CD4-positive, alpha-beta T cell treated with Interleukin-17A for 4 hours (primary cell): ENCODE data around the gene ADGRB3.
"Not testable (repeated sequence)": the region's sequence is repeated elsewhere in the genome, so short reads cannot be mapped to it uniquely, and the experiment has no call there.

Source experiments
- DNase-seq: peaks from one replicate; pipeline ENCODE4 v3.0.0-alpha.2; 2020; ENCODE audit warnings: mixed read lengths

ADGRB3 gene

DNA sequence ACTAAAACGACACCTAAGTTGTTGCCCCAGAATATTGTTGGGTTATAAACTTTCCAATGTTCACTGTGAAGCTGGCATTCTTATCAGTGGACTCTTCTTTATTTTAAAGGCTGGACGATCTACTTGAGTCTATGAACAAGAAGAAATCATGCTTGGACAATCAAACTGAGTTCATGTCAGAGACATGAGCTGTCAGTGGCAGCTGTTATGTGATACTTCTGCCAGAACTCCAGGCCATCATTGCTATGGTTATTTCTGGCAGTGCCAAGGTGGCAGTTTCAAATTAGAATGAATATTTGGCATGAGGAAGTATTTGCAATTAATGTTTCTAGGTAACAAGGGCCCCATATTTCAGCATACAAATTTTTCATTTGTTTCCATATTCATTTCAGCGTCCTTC is 744.4 kb downstream of the ADGRB3 start:
- no peak for DNase-seq

DNA sequence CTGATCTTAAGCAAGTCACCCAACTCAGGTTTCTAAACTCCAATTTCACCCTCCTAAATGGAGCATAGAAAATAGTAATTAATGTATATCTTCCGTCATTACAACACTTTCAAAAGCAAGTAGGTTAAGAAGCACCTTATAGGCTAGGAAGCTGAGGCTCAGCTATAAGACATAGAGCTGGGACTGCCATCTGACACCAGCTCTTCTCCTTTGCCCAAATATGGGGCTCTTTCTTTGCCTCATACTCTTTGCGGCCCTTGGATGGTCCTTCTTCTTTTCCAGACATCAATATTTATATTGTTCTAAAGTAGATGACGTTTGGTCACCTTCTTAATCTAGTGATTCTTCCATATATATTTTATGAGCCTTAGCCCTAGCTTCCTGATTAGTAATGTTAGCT is 748.5 kb downstream of the ADGRB3 start:
- DNase-seq, result no peak

DNA sequence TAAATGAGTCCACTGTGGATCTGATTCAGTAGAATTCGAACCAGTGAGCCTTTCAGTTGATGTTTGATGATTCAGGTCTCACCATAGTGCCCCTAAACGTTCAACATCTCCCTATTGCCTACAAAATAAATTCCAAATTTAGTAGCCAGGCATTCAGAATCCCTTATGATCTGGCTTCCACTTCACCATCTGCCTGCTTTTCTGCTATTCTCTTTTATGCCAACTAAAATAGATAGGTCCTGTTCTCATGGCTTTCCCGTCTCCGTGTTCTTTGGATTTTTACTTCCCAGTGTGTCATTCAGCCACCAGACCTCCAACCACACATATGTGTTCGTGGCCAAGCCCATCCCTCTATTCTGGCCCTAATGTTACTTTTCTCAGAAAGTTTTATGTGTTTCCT is 751.3 kb downstream of the ADGRB3 start:
- no peak for DNase-seq

DNA sequence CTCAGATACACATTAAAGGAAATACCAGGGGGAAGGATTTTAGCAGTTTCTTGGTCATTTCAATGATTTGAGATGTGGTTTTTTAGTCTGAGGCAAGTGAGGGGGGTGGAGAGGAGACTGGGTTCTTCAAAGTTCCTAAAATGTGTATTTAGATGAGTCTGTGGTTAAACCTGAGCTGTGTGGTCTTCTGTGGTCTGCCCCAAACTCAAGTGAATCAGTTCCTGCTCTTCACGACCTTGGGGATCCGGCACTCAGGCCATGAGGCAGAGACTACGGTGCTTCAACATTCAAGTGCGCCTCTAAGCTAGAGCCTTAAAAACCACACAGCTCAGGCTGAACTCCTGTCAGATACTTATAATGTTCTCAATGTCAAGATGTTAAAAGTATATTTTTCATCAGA is 755.0 kb downstream of the ADGRB3 start:
- peak; percentile 2 for DNase-seq

DNA sequence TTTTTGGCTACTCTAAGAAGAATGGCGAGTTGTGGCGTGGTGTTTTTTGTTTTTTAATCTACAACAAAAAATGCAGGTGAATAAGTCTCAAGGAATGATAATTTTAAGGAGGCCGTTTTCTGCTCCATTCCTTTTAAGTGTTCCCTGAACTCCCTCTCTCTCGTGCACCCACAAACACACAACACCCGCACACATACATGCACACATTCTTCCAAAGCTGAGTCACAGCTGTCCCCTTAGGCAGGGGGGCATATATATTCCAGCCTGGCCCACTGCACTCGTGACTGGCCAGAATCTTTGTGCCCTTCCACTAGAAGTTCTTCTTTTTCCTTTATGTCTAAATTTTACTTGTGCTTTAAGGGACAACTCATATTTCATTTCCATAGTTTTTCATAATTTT is 756.0 kb downstream of the ADGRB3 start:
- no peak for DNase-seq

DNA sequence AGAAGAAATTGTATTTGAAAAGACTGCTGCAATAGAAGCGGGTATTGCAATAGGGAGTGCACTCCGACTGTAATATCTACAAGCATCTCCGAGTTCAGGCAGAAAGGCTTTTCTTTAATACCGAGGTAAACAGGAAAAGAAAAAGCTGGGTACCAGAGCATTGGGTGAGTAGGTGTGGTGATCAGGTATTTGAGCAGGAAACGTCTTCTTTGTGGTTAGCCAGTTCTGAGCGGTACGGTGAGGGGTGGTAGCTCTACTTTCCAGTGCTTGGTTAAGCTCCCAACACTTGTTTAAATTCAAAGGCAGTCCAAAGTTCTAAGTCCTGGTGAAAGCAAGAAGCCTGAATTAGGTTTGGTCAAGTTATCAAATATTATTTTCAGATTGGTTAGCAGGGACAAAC is 757.7 kb downstream of the ADGRB3 start:
- no peak for DNase-seq

DNA sequence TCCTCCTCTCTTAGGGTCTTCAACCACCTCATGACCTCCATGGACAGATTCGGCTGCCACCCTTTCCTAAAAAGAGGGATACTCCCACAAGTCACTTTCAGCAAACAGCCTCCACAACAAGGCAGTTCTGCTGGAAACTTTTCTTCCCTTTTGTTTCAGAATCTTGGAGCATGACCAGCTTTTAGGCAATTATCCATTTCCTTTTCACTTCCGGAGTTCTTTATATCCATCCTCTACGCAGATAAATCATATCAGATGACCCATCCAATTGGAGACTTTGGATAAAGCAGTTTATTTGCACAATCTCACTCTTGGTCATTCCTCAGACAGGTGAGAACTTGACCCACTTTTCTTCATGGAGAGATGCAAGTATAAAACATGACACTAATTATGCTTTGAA is 763.2 kb downstream of the ADGRB3 start:
- no peak for DNase-seq

DNA sequence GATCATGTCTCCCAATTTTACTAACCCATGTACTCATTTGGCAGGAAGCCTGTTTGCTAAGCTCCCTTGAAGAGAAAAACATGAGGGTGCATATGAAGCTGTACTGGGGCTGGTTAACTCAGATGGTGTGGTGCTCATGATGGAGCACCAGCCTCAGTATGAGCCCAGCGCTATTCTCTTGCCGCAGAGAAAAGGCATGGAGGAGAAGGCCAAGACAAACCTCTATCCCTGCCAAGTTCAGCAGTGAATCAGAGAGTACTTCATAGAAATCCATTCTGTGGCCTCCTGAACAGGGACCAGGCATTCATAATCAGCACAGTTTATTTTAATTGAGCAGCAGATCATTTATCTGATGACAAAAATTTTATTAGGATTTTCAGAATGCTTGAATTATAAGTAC is 763.6 kb downstream of the ADGRB3 start:
- DNase-seq, result no peak

DNA sequence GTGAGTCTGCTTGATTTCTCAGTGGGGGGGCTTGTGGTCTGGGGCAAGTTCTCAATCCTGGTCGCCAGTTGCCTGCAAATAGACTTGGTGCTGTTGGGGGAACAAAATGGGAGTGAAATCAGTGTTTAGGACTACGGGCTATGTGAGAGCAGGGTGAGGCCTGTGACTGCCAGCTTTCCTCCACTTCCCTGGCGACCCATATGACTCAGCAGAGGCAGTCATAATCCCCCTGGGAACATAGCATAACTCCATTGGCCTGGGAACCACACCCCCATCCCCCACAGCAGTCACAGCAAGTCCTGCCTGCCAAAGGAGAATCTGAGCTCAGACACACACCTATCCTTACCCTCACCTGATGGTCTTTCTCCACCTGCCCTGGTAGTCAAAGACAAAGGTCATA is 773.8 kb downstream of the ADGRB3 start:
- no peak for DNase-seq

DNA sequence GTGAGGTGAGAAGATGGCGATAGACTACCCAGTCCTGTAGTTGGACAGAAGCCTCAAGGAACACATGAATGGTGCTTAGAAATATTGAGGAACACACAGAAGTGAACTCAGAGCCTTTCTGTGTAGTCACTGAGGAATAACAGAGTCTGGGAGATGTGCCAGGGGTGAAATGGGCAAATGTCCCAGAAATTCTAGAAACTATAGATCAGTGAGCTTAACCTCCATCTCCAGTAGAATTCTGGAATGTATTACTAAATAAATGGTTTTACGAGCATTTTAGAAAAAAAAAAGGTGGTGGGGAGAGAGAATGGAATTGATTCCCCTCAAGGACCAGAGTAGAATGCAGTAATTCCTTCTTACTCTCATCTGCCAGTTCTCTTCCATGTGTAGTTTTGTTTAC is 781.7 kb downstream of the ADGRB3 start:
- DNase-seq, result no peak

DNA sequence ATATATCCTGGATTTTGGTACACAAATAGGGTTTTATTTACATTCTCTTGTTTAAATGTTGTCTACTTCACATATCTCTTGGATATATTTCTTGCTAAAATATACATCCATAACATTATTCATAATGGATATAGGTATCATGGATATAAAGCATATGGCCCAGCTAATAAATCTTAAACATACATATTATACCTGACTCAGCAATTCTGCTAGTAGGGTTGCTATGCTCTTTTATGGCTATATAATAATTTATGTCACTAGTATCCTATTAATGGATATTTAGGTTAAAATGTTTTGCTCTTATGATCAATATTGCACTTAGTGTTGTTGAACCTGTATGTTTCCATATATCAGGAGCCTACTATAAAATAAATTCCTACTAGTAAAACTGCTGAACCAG is 786.2 kb downstream of the ADGRB3 start:
- no peak for DNase-seq

DNA sequence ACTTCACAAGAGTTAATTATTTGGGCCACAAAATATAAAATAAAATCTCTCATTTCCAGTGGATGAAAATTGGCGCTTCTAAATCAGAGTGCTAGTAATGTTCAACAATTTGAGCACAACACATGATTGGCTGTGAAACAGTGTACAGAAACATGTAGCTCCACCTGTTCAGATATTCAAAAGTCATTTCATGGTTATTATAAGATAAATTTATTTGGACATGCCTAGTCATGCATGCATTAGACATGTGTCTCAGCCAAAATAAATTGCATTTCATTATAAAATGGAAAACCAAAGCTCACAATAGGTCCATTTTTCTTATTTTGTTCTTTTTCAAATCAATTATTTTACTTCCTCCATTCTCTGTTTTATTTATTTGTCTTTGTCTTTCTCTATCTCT is 786.9 kb downstream of the ADGRB3 start:
- no peak for DNase-seq

DNA sequence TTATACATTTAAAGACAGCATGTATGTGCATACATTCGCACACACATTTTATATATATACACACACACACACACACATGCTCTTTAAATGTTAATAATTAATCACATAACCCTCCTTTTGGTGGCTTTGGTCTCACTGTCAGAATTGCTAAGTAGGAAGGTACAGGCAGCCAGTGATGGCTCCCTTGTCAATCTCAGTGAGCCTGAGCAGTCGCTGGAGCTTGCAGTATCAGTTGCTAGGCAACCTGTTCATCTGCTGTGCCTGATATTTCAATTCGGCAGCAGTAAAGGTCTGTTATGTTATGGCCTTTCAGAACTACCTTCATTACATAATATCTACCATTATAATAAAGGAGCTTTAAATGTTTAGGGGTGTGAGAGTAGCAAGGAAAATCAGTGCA is 787.4 kb downstream of the ADGRB3 start:
- no peak for DNase-seq

DNA sequence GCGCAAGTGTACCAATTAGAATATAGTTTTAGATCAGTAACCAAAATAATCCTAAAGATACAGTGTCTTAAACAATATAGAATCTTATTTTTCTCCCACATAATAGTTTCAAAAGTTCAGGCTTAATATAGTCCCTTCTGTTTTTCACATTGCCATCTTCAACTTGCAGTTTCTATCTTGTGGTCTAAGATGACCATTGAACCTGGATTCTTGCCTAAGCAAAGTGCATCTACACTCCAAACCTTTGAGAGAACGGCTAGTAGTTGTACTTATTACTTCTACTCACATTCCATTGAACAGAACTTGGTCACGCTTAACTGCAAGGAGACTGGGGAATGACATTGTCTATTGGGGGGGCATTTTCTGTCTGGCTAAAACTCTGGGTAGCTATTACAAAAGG is 788.7 kb downstream of the ADGRB3 start:
- no peak for DNase-seq

DNA sequence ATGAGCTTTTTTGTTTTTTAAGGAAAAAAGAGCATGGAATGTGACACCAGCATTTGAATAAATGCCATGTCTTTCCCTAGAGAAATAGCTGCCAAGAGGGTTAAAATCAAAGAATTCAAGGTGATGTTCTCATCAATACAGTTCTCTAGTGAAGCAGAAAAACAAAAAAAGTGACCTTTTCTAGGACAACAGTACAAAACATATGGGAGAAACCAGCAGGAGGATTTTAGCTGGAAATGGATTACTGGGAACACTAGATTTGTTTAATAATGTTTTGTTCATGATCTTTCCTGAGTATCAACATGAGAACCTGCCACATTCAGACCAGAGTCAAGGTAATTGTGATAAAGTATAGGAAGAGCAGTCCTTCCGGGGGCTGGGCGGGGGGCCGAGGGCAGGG is 789.5 kb downstream of the ADGRB3 start:
- DNase-seq, result no peak

DNA sequence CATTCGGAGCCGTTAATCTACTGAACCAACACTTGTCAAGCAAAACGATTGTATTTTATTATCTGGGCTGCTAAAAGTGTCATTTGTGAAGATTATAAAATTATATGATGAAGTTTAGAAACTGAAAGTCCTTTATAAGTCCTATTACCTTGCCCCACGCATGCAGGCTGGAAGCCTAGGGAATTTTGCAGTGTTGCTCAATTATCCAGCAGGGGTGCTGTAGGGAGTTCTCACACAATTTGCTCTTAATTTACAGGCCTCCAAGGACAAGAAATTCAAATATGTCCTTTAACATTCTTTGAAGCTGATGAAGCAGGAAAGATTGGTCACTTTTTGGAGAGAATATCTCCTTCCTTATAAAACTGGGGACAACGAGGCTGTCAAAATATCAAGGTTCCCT is 792.8 kb downstream of the ADGRB3 start:
- DNase-seq, result no peak

DNA sequence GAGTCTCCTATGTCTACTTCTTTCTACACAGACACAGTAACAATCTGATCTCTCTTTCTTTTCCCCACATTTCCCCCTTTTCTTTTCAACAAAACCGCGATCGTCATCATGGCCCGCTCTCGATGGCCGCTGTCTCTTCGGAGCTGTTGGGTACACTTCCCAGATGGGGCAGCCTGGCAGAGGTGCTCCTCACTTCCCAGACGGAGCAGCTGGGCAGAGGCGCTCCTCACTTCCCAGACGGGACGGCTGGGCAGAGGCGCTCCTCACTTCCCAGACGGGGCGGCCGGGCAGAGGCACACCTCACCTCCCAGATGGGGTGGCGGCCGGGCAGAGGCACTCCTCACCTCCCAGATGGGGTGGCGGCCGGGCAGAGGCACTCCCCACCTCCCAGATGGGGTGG is 797.1 kb downstream of the ADGRB3 start:
- DNase-seq, result not testable (repeated sequence)

DNA sequence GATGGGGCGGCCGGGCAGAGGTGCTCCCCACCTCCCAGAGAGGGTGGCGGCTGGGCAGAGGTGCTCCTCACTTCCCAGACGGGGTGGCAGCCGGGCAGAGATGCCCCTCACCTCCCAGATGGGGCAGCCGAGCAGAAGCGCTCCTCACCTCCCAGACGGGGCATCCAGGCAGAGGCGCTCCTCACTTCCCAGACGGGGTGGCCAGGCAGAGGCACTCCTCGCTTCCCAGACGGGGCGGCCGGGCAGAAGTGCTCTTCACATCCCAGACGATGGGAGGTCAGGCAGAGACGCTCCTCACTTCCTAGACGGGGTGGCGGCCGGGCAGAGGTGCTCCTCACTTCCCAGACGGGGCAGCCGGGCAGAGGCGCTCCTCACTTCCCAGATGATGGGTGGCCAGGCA is 798.0 kb downstream of the ADGRB3 start:
- DNase-seq, result not testable (repeated sequence)

DNA sequence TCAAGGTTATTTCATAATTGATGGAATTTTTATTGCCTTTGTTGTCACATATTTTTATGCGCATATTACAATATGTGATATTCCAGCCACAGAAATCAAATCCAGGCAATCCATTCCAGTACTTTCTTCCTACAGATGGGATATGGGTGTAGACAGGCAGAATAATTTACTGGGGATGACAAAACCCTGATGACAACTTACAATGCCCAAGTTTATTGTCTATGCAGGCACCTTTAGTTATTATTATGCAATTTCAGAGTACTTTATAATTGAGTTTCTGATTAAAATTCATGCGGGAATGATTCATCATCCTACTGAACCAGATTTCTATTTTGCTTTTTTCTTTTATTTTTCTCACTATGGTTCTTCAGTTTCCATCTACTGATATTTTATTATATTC is 803.0 kb downstream of the ADGRB3 start:
- no peak for DNase-seq
